ENCODE results near the gene FDPS. TPM values are rescaled to one million over a fixed set of nuclear protein-coding genes. Genes with fewer than 3 reads are reported as not detected.

Gene FDPS
- total and polyA plus RNA-seq, 2 experiments from 2014 or later: 287 to 366 TPM

DNA sequence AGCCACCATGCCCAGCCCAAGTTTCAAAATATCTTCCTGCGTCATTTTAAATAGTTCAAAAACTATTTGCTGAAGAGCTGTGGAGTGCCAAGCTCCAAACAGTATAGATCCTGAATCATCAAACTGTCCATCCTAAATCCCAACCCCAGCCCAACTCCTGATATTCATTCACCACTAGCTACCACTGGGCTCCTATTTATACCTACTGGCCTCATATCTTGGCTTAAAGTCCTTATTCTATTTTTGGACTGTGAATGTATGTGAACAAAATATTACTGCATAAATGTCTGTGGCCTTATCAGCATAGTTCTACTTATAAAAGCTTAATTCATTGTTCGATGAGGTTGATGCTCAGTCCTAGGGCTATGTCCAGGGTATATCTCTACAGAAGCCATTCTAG, 41.3 kb upstream of the FDPS start:
- Histone ChIP-seq H3K9me2 (ENCODE audit: insufficient read depth) (no peaks in the 10 kb centered on the region), H3K36me3 (ENCODE audit: insufficient read depth) (peaks cover 79% of the 10 kb centered on the region), H2AFZ (no peak overlapping the region), H3F3A (replicated peaks; ENCODE audit: low read depth) (peaks cover 78% of the 10 kb centered on the region), H3K79me2 (replicated peaks; ENCODE audit: insufficient read depth) (peaks cover 28% of the 10 kb centered on the region), H3K27me3 (ENCODE audit: insufficient read depth) (no peaks in the 10 kb centered on the region), H4K20me1 (replicated peaks; ENCODE audit: insufficient read depth) (peaks cover 29% of the 10 kb centered on the region), H3K4me1 (ENCODE audit: insufficient read depth) (peaks cover 8% of the 10 kb centered on the region), H3K4me2 (no peak overlapping the region), H3K27ac (ENCODE audit: low read depth) (no peak overlapping the region), H3K4me3 (no peak overlapping the region)
- Mint-ChIP-seq H3K4me1 (peaks cover 13% of the 10 kb centered on the region; the same call in 2 of the 3 replicates), H3K4me3 (no peak overlapping the region), H3K27me3 (ENCODE audit: insufficient read depth, low read depth, poor library complexity) (peaks cover 15% of the 10 kb centered on the region), H3K27ac (no peak overlapping the region), H3K36me3 (ENCODE audit: low read depth) (peaks cover 96% of the 10 kb centered on the region), H3K9me3 (0 out of 3 replicates have a peak, but pooled peaks cover under 1% of the 10 kb centered on the region)
- DNase-seq (ENCODE audit: low spot score): no peak
- ATAC-seq: no peak
- TF ChIP-seq, protein P1, sequence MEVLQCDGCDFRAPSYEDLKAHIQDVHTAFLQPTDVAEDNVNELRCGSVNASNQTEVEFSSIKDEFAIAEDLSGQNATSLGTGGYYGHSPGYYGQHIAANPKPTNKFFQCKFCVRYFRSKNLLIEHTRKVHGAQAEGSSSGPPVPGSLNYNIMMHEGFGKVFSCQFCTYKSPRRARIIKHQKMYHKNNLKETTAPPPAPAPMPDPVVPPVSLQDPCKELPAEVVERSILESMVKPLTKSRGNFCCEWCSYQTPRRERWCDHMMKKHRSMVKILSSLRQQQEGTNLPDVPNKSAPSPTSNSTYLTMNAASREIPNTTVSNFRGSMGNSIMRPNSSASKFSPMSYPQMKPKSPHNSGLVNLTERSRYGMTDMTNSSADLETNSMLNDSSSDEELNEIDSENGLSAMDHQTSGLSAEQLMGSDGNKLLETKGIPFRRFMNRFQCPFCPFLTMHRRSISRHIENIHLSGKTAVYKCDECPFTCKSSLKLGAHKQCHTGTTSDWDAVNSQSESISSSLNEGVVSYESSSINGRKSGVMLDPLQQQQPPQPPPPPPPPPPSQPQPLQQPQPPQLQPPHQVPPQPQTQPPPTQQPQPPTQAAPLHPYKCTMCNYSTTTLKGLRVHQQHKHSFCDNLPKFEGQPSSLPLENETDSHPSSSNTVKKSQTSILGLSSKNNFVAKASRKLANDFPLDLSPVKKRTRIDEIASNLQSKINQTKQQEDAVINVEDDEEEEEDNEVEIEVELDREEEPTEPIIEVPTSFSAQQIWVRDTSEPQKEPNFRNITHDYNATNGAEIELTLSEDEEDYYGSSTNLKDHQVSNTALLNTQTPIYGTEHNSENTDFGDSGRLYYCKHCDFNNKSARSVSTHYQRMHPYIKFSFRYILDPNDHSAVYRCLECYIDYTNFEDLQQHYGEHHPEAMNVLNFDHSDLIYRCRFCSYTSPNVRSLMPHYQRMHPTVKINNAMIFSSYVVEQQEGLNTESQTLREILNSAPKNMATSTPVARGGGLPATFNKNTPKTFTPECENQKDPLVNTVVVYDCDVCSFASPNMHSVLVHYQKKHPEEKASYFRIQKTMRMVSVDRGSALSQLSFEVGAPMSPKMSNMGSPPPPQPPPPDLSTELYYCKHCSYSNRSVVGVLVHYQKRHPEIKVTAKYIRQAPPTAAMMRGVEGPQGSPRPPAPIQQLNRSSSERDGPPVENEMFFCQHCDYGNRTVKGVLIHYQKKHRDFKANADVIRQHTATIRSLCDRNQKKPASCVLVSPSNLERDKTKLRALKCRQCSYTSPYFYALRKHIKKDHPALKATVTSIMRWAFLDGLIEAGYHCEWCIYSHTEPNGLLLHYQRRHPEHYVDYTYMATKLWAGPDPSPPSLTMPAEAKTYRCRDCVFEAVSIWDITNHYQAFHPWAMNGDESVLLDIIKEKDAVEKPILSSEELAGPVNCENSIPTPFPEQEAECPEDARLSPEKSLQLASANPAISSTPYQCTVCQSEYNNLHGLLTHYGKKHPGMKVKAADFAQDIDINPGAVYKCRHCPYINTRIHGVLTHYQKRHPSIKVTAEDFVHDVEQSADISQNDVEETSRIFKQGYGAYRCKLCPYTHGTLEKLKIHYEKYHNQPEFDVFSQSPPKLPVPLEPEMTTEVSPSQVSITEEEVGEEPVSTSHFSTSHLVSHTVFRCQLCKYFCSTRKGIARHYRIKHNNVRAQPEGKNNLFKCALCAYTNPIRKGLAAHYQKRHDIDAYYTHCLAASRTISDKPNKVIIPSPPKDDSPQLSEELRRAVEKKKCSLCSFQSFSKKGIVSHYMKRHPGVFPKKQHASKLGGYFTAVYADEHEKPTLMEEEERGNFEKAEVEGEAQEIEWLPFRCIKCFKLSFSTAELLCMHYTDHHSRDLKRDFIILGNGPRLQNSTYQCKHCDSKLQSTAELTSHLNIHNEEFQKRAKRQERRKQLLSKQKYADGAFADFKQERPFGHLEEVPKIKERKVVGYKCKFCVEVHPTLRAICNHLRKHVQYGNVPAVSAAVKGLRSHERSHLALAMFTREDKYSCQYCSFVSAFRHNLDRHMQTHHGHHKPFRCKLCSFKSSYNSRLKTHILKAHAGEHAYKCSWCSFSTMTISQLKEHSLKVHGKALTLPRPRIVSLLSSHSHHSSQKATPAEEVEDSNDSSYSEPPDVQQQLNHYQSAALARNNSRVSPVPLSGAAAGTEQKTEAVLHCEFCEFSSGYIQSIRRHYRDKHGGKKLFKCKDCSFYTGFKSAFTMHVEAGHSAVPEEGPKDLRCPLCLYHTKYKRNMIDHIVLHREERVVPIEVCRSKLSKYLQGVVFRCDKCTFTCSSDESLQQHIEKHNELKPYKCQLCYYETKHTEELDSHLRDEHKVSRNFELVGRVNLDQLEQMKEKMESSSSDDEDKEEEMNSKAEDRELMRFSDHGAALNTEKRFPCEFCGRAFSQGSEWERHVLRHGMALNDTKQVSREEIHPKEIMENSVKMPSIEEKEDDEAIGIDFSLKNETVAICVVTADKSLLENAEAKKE (CRISPR knock-in tag; IDR thresholded peaks at IDR 0.05): no peak
- TF ChIP-seq, protein P2, sequence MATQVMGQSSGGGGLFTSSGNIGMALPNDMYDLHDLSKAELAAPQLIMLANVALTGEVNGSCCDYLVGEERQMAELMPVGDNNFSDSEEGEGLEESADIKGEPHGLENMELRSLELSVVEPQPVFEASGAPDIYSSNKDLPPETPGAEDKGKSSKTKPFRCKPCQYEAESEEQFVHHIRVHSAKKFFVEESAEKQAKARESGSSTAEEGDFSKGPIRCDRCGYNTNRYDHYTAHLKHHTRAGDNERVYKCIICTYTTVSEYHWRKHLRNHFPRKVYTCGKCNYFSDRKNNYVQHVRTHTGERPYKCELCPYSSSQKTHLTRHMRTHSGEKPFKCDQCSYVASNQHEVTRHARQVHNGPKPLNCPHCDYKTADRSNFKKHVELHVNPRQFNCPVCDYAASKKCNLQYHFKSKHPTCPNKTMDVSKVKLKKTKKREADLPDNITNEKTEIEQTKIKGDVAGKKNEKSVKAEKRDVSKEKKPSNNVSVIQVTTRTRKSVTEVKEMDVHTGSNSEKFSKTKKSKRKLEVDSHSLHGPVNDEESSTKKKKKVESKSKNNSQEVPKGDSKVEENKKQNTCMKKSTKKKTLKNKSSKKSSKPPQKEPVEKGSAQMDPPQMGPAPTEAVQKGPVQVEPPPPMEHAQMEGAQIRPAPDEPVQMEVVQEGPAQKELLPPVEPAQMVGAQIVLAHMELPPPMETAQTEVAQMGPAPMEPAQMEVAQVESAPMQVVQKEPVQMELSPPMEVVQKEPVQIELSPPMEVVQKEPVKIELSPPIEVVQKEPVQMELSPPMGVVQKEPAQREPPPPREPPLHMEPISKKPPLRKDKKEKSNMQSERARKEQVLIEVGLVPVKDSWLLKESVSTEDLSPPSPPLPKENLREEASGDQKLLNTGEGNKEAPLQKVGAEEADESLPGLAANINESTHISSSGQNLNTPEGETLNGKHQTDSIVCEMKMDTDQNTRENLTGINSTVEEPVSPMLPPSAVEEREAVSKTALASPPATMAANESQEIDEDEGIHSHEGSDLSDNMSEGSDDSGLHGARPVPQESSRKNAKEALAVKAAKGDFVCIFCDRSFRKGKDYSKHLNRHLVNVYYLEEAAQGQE (IDR thresholded peaks at IDR 0.05; ENCODE audit: unreplicated experiment): no peak
- TF ChIP-seq EZH2 (IDR thresholded peaks at IDR 0.05; ENCODE audit: low read depth, unreplicated experiment): no peak
- TF ChIP-seq ZNF331 (CRISPR knock-in tag; IDR thresholded peaks at IDR 0.05; ENCODE audit: low read depth): no peak
- TF ChIP-seq ZNF114 (CRISPR knock-in tag; IDR thresholded peaks at IDR 0.05): no peak
- TF ChIP-seq EZH2phosphoT487 (IDR thresholded peaks at IDR 0.05; ENCODE audit: unreplicated experiment): no peak
- no peak for TF ChIP-seq JUNB (IDR thresholded peaks at IDR 0.05; ENCODE audit: unreplicated experiment)
- no peak for TF ChIP-seq POLR2AphosphoS5 (IDR thresholded peaks at IDR 0.05; ENCODE audit: low read depth)
- TF ChIP-seq, protein P3, sequence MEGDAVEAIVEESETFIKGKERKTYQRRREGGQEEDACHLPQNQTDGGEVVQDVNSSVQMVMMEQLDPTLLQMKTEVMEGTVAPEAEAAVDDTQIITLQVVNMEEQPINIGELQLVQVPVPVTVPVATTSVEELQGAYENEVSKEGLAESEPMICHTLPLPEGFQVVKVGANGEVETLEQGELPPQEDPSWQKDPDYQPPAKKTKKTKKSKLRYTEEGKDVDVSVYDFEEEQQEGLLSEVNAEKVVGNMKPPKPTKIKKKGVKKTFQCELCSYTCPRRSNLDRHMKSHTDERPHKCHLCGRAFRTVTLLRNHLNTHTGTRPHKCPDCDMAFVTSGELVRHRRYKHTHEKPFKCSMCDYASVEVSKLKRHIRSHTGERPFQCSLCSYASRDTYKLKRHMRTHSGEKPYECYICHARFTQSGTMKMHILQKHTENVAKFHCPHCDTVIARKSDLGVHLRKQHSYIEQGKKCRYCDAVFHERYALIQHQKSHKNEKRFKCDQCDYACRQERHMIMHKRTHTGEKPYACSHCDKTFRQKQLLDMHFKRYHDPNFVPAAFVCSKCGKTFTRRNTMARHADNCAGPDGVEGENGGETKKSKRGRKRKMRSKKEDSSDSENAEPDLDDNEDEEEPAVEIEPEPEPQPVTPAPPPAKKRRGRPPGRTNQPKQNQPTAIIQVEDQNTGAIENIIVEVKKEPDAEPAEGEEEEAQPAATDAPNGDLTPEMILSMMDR (conservative IDR thresholded peaks at IDR 0.05; ENCODE audit: low read depth in 2 of 2): no peak
- no peak for TF ChIP-seq NANOG (IDR thresholded peaks at IDR 0.05; ENCODE audit: borderline replicate concordance)
- TF ChIP-seq CREB1 (CRISPR knock-in tag; IDR thresholded peaks at IDR 0.05; ENCODE audit: low read depth): no peak
- no peak for TF ChIP-seq STAT1 (IDR thresholded peaks at IDR 0.05; ENCODE audit: unreplicated experiment)
- TF ChIP-seq, protein P4, sequence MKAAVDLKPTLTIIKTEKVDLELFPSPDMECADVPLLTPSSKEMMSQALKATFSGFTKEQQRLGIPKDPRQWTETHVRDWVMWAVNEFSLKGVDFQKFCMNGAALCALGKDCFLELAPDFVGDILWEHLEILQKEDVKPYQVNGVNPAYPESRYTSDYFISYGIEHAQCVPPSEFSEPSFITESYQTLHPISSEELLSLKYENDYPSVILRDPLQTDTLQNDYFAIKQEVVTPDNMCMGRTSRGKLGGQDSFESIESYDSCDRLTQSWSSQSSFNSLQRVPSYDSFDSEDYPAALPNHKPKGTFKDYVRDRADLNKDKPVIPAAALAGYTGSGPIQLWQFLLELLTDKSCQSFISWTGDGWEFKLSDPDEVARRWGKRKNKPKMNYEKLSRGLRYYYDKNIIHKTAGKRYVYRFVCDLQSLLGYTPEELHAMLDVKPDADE (IDR thresholded peaks at IDR 0.05): no peak

All from GM23338 (cell line).